Activated CD8-positive, alpha-beta memory T cell treated with anti-CD3 and anti-CD28 coated beads for 24 hours (primary cell): ENCODE data around the gene HCN4.

Source experiments
- DNase-seq: peaks from one replicate; pipeline ENCODE4 v3.0.0-alpha.2; 2020

Gene HCN4

GRCh38 chr15:73341886-73342600 lies 26.7 kb downstream of the HCN4 start:
- no peak for DNase-seq

- DNase-seq, result no peak
These were observed 28.1 kb downstream of the HCN4 start for GRCh38 chr15:73340502-73341192.

- no peak for DNase-seq
These were observed 30.0 kb downstream of the HCN4 start for GRCh38 chr15:73338606-73339374.

- DNase-seq, result no peak
These were observed 30.7 kb downstream of the HCN4 start for GRCh38 chr15:73338058-73338457.

- no peak for DNase-seq
These were observed 31.6 kb downstream of the HCN4 start for GRCh38 chr15:73337187-73337586.

- DNase-seq, result no peak
These were observed 32.0 kb downstream of the HCN4 start for GRCh38 chr15:73336756-73337155.

GRCh38 chr15:73335471-73335870 lies 33.3 kb downstream of the HCN4 start:
- no peak for DNase-seq

- no peak for DNase-seq
These were observed 33.7 kb downstream of the HCN4 start for GRCh38 chr15:73335026-73335425.

- DNase-seq, result no peak
These were observed 34.7 kb downstream of the HCN4 start for GRCh38 chr15:73334086-73334485.

GRCh38 chr15:73333001-73333400 lies 35.8 kb downstream of the HCN4 start:
- DNase-seq, result no peak

GRCh38 chr15:73331991-73332925 lies 36.5 kb downstream of the HCN4 start:
- DNase-seq, result no peak

- no peak for DNase-seq
These were observed 37.3 kb downstream of the HCN4 start for GRCh38 chr15:73331501-73331900.

GRCh38 chr15:73330206-73331051 lies 38.3 kb downstream of the HCN4 start:
- no peak for DNase-seq

- no peak for DNase-seq
These were observed 39.1 kb downstream of the HCN4 start for GRCh38 chr15:73329501-73330200.

- no peak for DNase-seq
These were observed 39.8 kb downstream of the HCN4 start for GRCh38 chr15:73328981-73329380.

- DNase-seq, result no peak
These were observed 40.5 kb downstream of the HCN4 start for GRCh38 chr15:73328149-73328820.

GRCh38 chr15:73326157-73326556 lies 42.6 kb downstream of the HCN4 start:
- no peak for DNase-seq

- no peak for DNase-seq
These were observed 43.4 kb downstream of the HCN4 start for GRCh38 chr15:73325191-73325861.

- DNase-seq, result no peak
These were observed 44.1 kb downstream of the HCN4 start for GRCh38 chr15:73324496-73325170.
